ENCODE results near the gene PARVB. TPM values are rescaled to one million over a fixed set of nuclear protein-coding genes. Genes with fewer than 3 reads are reported as not detected.

Gene PARVB
- total and polyA plus RNA-seq, 2 of the 8 experiments (the other 6 are each of a cell fraction or from before 2014, with no cell fraction given) = 14.5 to 18.6 TPM

GRCh38 chr22:44067033-44067432, 42.9 kb downstream of the PARVB start:
- POLR2A ChIA-PET (ENCODE audit: partially characterized antibody) = interaction anchor here (1.0 to 1.7 kb wide), 2 partner anchors 12 to 42 kb away, joined by 3 read pairs; no protein-coding TSS in a partner anchor
- Histone ChIP-seq H3K9me3 (ENCODE audit: insufficient read depth in 2 of 2, low read depth in 1 of 2, low read length in 1 of 2) (no peaks in the 10 kb centered on the region), H2AFZ (ENCODE audit: low read length) (no peak overlapping the region), H4K91ac (replicated peaks; ENCODE audit: insufficient read length, low read length) (no peak overlapping the region), H3K79me2 (ENCODE audit: control insufficient read depth in 1 of 2, insufficient read depth in 2 of 2, low read length in 2 of 2) (no peaks in the 10 kb centered on the region), H3K4me3 (ENCODE audit: extremely low read depth in 1 of 4, insufficient read depth in 2 of 4, low read depth in 3 of 4, low read length in 4 of 4) (no peak overlapping the region), H2BK120ac (replicated peaks; ENCODE audit: low read depth, low read length) (no peak overlapping the region), H3K18ac (ENCODE audit: extremely low read depth, low read length) (no peak overlapping the region), H3K23ac (ENCODE audit: insufficient read length) (no peak overlapping the region), H4K8ac (ENCODE audit: extremely low read depth, insufficient read depth, low read length) (no peak overlapping the region), H3K9ac (replicated peaks in 1 of 4; ENCODE audit: extremely low read depth in 1 of 4, low read depth in 3 of 4, low read length in 3 of 4) (no peak overlapping the region), H4K20me1 (replicated peaks in 1 of 2; ENCODE audit: control insufficient read depth in 1 of 2, insufficient read depth in 2 of 2, low read length in 2 of 2) (no peaks in the 10 kb centered on the region), H3K56ac (replicated peaks; ENCODE audit: insufficient read length, low read depth, low read length) (no peak overlapping the region), H3K14ac (ENCODE audit: insufficient read length) (no peak overlapping the region), H3K4ac (replicated peaks; ENCODE audit: insufficient read length, low read depth, low read length) (no peak overlapping the region), H2BK15ac (ENCODE audit: low read length) (no peak overlapping the region), H4K5ac (ENCODE audit: insufficient read length, low read depth, low read length) (no peak overlapping the region), H3K4me2 (ENCODE audit: insufficient read depth in 1 of 2, low read depth in 2 of 2, low read length in 2 of 2) (no peak overlapping the region), H2BK12ac (ENCODE audit: low read depth, low read length) (no peak overlapping the region), H3K4me1 (replicated peaks in 1 of 4; ENCODE audit: control insufficient read depth in 3 of 4, insufficient read depth in 4 of 4, low read length in 3 of 4) (peaks cover 0 to 10% (median 7%) of the 10 kb centered on the region in 4 experiments; a peak in 5 of 7 replicates), H2BK5ac (ENCODE audit: low read depth, low read length) (no peak overlapping the region), H3K36me3 (ENCODE audit: control insufficient read depth in 2 of 4, insufficient read depth in 4 of 4, low read length in 3 of 4) (no peaks in the 10 kb centered on the region), H2AK5ac (ENCODE audit: low read depth, low read length) (no peak overlapping the region), H3K23me2 (ENCODE audit: low read depth, low read length) (no peaks in the 10 kb centered on the region), H3K79me1 (ENCODE audit: low read depth, low read length) (peaks cover 3% of the 10 kb centered on the region), H3K27me3 (replicated peaks in 1 of 4; ENCODE audit: control insufficient read depth in 3 of 4, extremely low read depth in 1 of 4, insufficient read depth in 3 of 4, low read length in 3 of 4) (no peaks in the 10 kb centered on the region), H3K27ac (ENCODE audit: low read depth, low read length) (no peak overlapping the region), H2BK20ac (ENCODE audit: low read length) (no peak overlapping the region)
- DNase-seq (ENCODE audit: low read depth in 1 of 2, low spot score in 2 of 2) = no peak
- 87% methylated on average over 5 of the region's 5 CpGs; no CpG with 5 or more reads in 1 of the 2 experiments for WGBS, 2 experiments (ENCODE audit: extremely low coverage in 1 of 2, insufficient coverage in 1 of 2, insufficient read length in 1 of 2, insufficient replicate concordance in 2 of 2, low coverage in 1 of 2, low lambda C conversion rate in 2 of 2, missing lambda C conversion rate in 1 of 2)
- FAIRE-seq = no peak
- CTCF ChIA-PET (ENCODE audit: partially characterized antibody) = interaction anchor here (0.8 to 10.6 kb wide), 8 partner anchors 12 to 238 kb away, joined by 3 to 125 read pairs (median 3); no protein-coding TSS in a partner anchor
- TF ChIP-seq CBX5 (IDR thresholded peaks at IDR 0.05; ENCODE audit: low read depth, low read length) = no peak
- peak; percentile 15 to 34 (median 29); a peak in 3 of 4 replicates for TF ChIP-seq CTCF (IDR thresholded peaks at IDR 0.05; ENCODE audit: control extremely low read depth in 1 of 3, insufficient read depth in 1 of 3, low read depth in 1 of 3, low read length in 3 of 3)
- 0 out of 2 replicates have a peak, but pooled peaks have one; percentile 22 for TF ChIP-seq CEBPB (IDR thresholded peaks at IDR 0.05; ENCODE audit: low read depth, low read length)
- TF ChIP-seq RAD21 (IDR thresholded peaks at IDR 0.05 in 1 of 2, conservative IDR thresholded peaks at IDR 0.05 in 1 of 2; ENCODE audit: low read depth in 2 of 2, low read length in 2 of 2) = peak; percentile 48 to 59; a peak in 3 of 4 replicates
